ENCODE measurements around the gene CCKAR. TPM values are rescaled to one million over a fixed set of nuclear protein-coding genes. Genes with fewer than 3 reads are reported as not detected.

Gene CCKAR
- total and polyA plus RNA-seq, 9 donors = 0.13 to 0.24 TPM; not detected in 7

DNA sequence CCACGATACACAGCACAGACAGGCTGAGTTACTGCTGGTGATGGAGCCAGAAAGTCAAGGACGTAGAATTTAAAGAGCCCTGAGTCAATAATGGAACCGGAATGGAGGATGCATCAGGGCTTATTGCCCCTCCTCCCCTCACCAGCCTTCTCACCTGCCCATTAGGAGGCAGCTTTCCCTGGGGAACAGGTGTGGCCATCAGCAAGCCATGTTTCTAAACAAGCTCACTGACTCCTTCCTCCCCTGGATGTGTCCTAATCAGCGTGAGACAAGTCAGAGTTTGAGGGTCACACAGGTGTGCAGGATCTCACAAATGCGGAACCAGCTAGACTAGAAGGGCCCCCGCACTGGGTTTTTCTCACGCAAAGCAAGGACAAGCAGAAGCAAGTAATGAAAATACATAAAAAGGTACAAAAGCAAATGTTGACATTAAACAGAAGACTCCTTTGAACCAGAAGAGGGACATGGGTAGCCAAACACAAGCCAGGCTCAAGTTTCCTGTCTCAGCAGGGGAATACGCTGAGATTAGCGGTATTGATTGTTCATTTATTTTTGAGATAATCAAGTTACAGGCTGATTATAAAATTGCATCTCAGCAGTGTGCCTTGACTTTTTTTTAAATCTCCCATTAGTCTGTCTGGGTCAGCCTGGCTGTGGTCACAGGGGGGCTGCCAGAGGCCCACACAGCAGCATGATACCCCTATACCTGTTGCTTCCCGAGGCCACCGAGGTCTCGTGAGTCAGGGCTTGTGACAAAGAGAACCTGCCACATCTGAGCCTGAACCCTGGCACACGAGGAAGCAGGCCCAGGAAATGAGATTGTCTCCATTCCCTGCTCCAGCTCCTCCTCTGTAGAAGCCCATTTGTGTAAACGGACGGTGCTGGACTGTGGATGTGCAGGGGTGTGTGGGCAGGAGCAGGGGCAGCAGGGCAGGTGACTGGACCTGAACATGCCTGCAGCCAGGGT, 37.4 kb downstream of the CCKAR start:
- no peaks in the 10 kb centered on the region for H3K9me3 ChIP-seq
- intact Hi-C loops (cut with DNase I) = no loop called here
- H3K36me3 ChIP-seq = no peaks in the 10 kb centered on the region
- no peak for DNase-seq
- H3K4me1 ChIP-seq (ENCODE audit: insufficient read depth) = peaks cover 2% of the 10 kb centered on the region
- WGBS, 3 donors = 57 to 70% (median 60%) methylated on average over 15 of the region's 15 CpGs
- H3K27me3 ChIP-seq = no peaks in the 10 kb centered on the region
- TF ChIP-seq POLR2A (IDR thresholded peaks at IDR 0.05) (no peak), EP300 (IDR thresholded peaks at IDR 0.05) (no peak)
- TF ChIP-seq, protein P1, sequence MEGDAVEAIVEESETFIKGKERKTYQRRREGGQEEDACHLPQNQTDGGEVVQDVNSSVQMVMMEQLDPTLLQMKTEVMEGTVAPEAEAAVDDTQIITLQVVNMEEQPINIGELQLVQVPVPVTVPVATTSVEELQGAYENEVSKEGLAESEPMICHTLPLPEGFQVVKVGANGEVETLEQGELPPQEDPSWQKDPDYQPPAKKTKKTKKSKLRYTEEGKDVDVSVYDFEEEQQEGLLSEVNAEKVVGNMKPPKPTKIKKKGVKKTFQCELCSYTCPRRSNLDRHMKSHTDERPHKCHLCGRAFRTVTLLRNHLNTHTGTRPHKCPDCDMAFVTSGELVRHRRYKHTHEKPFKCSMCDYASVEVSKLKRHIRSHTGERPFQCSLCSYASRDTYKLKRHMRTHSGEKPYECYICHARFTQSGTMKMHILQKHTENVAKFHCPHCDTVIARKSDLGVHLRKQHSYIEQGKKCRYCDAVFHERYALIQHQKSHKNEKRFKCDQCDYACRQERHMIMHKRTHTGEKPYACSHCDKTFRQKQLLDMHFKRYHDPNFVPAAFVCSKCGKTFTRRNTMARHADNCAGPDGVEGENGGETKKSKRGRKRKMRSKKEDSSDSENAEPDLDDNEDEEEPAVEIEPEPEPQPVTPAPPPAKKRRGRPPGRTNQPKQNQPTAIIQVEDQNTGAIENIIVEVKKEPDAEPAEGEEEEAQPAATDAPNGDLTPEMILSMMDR (IDR thresholded peaks at IDR 0.05) = no peak
- no peak overlapping the region for H3K4me3 ChIP-seq
- H3K27ac ChIP-seq = peak overlapping the region in 1 of 2 donors; percentile 44

DNA sequence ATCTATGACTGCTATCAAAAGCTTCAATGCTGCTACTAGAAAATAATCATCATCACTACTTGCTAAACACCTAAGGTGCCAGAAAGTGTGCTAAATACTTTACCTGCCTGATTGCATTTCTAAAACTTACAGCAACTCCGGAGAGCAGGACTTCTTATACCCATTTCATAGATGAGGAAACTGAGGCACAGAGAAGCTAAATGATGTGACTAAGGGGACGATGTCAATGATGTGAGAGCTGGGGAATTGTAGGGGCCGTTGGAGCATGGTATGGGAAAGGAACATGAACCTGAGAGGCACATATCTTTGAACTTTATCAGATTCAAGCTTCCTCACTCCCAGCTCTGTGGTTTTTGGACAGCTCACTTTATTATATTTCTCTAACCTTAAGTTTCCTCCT, 38.7 kb downstream of the CCKAR start:
- H3K27ac ChIP-seq = peak overlapping the region in 1 of 2 donors; percentile 44
- DNase-seq = no peak
- H3K36me3 ChIP-seq = no peaks in the 10 kb centered on the region
- no peak for TF ChIP-seq POLR2A (IDR thresholded peaks at IDR 0.05)
- TF ChIP-seq, protein P1 (IDR thresholded peaks at IDR 0.05) = no peak
- no peak for TF ChIP-seq EP300 (IDR thresholded peaks at IDR 0.05)
- intact Hi-C loops (cut with DNase I) = no loop called here
- no peaks in the 10 kb centered on the region for H3K9me3 ChIP-seq
- no peaks in the 10 kb centered on the region for H3K27me3 ChIP-seq
- peaks cover 2% of the 10 kb centered on the region for H3K4me1 ChIP-seq (ENCODE audit: insufficient read depth)
- no peak overlapping the region for H3K4me3 ChIP-seq
- WGBS, 3 donors = 71 to 86% (median 80%) methylated on average over 3 of the region's 3 CpGs

DNA sequence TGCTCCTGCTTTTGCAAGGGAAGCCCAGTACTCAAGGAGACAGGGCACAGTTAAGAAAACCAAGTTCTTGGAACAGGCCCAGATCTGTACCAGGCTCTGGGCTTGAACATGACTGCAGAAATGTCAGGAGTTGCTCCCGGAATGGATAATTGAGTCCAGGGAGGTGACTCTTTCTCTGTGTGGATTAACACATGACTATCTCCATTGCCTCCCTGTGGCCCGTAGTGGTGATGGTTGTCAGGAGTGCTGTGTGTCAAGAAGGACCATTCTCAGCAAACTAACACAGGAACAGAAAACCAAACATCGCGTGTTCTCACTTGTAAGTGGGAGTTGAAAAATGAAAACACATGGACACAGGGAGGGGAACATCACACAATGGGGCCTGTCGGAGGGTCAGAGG, 39.9 kb downstream of the CCKAR start:
- WGBS, 3 donors = 63 to 70% (median 65%) methylated on average over 5 of the region's 5 CpGs
- Histone ChIP-seq H3K27ac (no peak overlapping the region), H3K4me1 (ENCODE audit: insufficient read depth) (peaks cover 2% of the 10 kb centered on the region), H3K4me3 (no peak overlapping the region), H3K36me3 (no peaks in the 10 kb centered on the region), H3K9me3 (no peaks in the 10 kb centered on the region), H3K27me3 (no peaks in the 10 kb centered on the region)
- TF ChIP-seq, protein P1 (IDR thresholded peaks at IDR 0.05) = no peak
- TF ChIP-seq EP300 (IDR thresholded peaks at IDR 0.05) (no peak), POLR2A (IDR thresholded peaks at IDR 0.05) (no peak)
- DNase-seq = no peak
- intact Hi-C loops (cut with DNase I) = no loop called here

DNA sequence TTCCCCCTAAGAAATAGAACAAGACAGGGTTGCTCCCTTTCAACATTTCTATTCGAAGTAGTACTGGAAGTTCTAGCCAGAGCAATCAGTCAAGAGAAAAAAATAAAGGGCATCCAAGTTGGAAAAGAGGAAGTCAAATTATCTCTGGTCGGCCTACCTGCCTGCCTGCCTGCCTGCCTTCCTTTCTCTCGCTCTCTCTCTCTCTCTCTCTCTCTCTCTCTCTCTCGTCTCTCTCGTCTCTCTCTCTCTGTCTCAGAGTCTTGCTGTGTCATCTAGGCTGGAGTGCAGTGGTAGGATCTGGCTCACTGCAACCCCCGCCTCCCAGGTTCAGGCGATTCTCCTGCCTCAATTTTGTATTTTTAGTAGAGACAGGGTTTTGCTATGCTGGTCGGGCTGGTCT, 42.9 kb downstream of the CCKAR start:
- no peaks in the 10 kb centered on the region for H3K4me1 ChIP-seq (ENCODE audit: insufficient read depth)
- no peak for TF ChIP-seq EP300 (IDR thresholded peaks at IDR 0.05)
- no peak overlapping the region for H3K4me3 ChIP-seq
- no peak overlapping the region for H3K27ac ChIP-seq
- intact Hi-C loops (cut with DNase I) = no loop called here
- WGBS, 3 donors = 69 to 92% (median 75%) methylated on average over 8 of the region's 8 CpGs
- DNase-seq = no peak
- no peaks in the 10 kb centered on the region for H3K9me3 ChIP-seq
- H3K36me3 ChIP-seq = no peaks in the 10 kb centered on the region
- H3K27me3 ChIP-seq = no peaks in the 10 kb centered on the region

DNA sequence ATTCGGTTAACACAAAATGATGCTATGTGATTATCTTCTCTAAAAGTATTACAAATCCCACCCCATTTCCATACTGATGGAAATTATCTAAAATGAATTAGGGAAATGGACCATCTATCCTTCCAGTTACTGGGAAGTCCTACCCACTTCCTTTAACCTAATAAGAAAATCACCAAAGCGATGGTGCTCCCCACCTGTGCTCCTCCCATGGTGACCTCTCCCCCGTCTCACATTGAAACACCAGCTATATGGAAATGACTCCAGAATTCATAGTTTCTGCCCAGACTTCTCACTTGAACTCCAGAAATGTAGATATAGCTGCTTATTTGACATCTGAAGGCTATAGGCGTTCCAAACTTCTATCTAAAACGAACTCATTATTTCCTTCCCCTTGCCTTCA, 48.5 kb downstream of the CCKAR start:
- intact Hi-C loops (cut with DNase I) = no loop called here
- no peak for DNase-seq
- Histone ChIP-seq H3K9me3 (no peaks in the 10 kb centered on the region), H3K4me3 (no peak overlapping the region), H3K27me3 (no peaks in the 10 kb centered on the region), H3K36me3 (no peaks in the 10 kb centered on the region), H3K4me1 (ENCODE audit: insufficient read depth) (peaks cover 3% of the 10 kb centered on the region), H3K27ac (no peak overlapping the region)
- TF ChIP-seq EP300 (IDR thresholded peaks at IDR 0.05) (no peak), POLR2A (IDR thresholded peaks at IDR 0.05) (no peak)
- TF ChIP-seq, protein P1 (IDR thresholded peaks at IDR 0.05) = no peak
- 93 to 95% (median 94%) methylated on average over 5 of the region's 5 CpGs for WGBS, 3 donors

Measured in ovary (tissue), 9 donors.